Keratinocyte (primary cell): Measurements from ENCODE around the gene SLC7A7.

ENCODE experiments used
- EZH2 ChIP-seq: IDR thresholded peaks from one replicate; pipeline ENCODE4 v1.6.1; 2012; ENCODE audit warnings: inconsistent platforms, mild to moderate bottlenecking, low read length, moderate library complexity
- TF ChIP-seq, protein P1 (sequence below), 3 experiments: IDR thresholded peaks in 1 of 3; conservative IDR thresholded peaks in 1 of 3; optimal IDR thresholded peaks in 1 of 3; 2 replicates in 2 of 3; 3 replicates in 1 of 3; pipeline versions ENCODE3 to v1.5.1; 2011; ENCODE audit warnings: low read length in 3 of 3, mild to moderate bottlenecking in 3 of 3, moderate library complexity in 2 of 3, control low read depth in 1 of 3, inconsistent platforms in 1 of 3; ENCODE audit not compliant: insufficient read depth in 2 of 3; ENCODE audit errors: extremely low read depth in 1 of 3

DNA sequence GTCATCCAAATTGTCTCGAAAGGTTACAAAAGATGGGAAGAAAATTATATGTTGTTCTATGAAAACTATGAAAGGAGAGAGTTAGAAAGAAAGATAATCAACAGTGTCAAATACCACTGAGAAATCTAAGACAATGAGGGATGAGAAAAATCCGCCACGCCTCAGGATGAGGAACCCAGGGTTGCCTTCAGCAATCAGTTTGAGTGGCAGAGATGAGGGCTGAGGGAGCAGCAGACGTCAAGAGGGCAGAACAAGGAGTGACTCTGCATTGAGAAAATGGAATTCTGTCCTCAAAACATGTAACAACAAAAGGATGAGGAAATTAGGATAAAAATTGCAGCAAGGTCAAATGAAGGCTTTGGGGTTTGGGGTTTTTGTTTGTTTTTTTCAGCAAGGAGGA is 67.0 kb downstream of the SLC7A7 start:
- TF ChIP-seq EZH2: no peak
- TF ChIP-seq, protein P1, sequence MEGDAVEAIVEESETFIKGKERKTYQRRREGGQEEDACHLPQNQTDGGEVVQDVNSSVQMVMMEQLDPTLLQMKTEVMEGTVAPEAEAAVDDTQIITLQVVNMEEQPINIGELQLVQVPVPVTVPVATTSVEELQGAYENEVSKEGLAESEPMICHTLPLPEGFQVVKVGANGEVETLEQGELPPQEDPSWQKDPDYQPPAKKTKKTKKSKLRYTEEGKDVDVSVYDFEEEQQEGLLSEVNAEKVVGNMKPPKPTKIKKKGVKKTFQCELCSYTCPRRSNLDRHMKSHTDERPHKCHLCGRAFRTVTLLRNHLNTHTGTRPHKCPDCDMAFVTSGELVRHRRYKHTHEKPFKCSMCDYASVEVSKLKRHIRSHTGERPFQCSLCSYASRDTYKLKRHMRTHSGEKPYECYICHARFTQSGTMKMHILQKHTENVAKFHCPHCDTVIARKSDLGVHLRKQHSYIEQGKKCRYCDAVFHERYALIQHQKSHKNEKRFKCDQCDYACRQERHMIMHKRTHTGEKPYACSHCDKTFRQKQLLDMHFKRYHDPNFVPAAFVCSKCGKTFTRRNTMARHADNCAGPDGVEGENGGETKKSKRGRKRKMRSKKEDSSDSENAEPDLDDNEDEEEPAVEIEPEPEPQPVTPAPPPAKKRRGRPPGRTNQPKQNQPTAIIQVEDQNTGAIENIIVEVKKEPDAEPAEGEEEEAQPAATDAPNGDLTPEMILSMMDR (optimal IDR thresholded peaks at IDR 0.05 in 1 of 3, IDR thresholded peaks at IDR 0.05 in 1 of 3, conservative IDR thresholded peaks at IDR 0.05 in 1 of 3; ENCODE audit: extremely low read depth in 1 of 3, insufficient read depth in 2 of 3, low read length in 3 of 3): no peak
